Neuronal stem cell (in vitro differentiated cells): ENCODE data around the gene MLLT10.
"Not testable (repeated sequence)": the region's sequence is repeated elsewhere in the genome, so short reads cannot be mapped to it uniquely, and the experiment has no call there.

Experiments used
- DNase-seq: peaks from one replicate; pipeline ENCODE4 v3.0.0-alpha.2; 2013; ENCODE audit warnings: low spot score
- H2AFZ ChIP-seq: one replicate; pipeline ENCODE4 v1.6.1; 2013; ENCODE audit warnings: mild to moderate bottlenecking, low read length, inconsistent platforms
- H2AK5ac ChIP-seq: 2 replicates; pipeline ENCODE4 v1.6.1; 2013; ENCODE audit warnings: low read depth, mild to moderate bottlenecking, inconsistent platforms, low read length, moderate library complexity, mixed read lengths
- H2BK120ac ChIP-seq: 2 replicates; pipeline ENCODE4 v1.6.1; 2013; ENCODE audit warnings: low read depth, mild to moderate bottlenecking, inconsistent platforms, low read length, moderate library complexity, mixed read lengths
- H2BK12ac ChIP-seq: one replicate; pipeline ENCODE4 v1.6.1; 2013; ENCODE audit warnings: low read length, inconsistent platforms
- H2BK15ac ChIP-seq: 2 replicates; pipeline ENCODE4 v1.6.1; 2013; ENCODE audit warnings: mild to moderate bottlenecking, low read length, inconsistent platforms, mixed read lengths
- H2BK5ac ChIP-seq: one replicate; pipeline ENCODE4 v1.6.1; 2013; ENCODE audit warnings: inconsistent platforms, mild to moderate bottlenecking, low read length, moderate library complexity
- H3K14ac ChIP-seq: one replicate; pipeline ENCODE4 v1.6.1; 2013; ENCODE audit warnings: low read length, inconsistent platforms
- H3K18ac ChIP-seq: 2 replicates; pipeline ENCODE4 v1.6.1; 2013; ENCODE audit warnings: low read length, inconsistent platforms
- H3K23ac ChIP-seq: 2 replicates; pipeline ENCODE4 v1.6.1; 2013; ENCODE audit warnings: low read depth, mild to moderate bottlenecking, mixed read lengths, low read length, inconsistent platforms; ENCODE audit not compliant: poor library complexity
- H3K27ac ChIP-seq: replicated peaks from 3 replicates; pipeline ENCODE4 v1.5.1; 2013; ENCODE audit warnings: low read length, inconsistent platforms
- H3K27me3 ChIP-seq, 3 experiments: 2 replicates each; pipeline ENCODE4 v1.6.1; 2013; ENCODE audit warnings: low read length in 3 of 3, mild to moderate bottlenecking in 2 of 3, inconsistent platforms in 1 of 3, low read depth in 1 of 3, mixed read lengths in 1 of 3, moderate library complexity in 1 of 3; ENCODE audit not compliant: control insufficient read depth in 3 of 3, insufficient read depth in 3 of 3
- H3K36me3 ChIP-seq, 2 donors: replicated peaks in 1 of 2; 2 replicates each; pipeline ENCODE4 v1.6.1; 2013; ENCODE audit warnings: low read length in 2 of 2; ENCODE audit not compliant: control insufficient read depth in 2 of 2, insufficient read depth in 2 of 2
- H3K4ac ChIP-seq: 2 replicates; pipeline ENCODE4 v1.6.1; 2013; ENCODE audit warnings: inconsistent platforms, mild to moderate bottlenecking, low read length, moderate library complexity
- H3K4me1 ChIP-seq, 2 donors: 1 replicate in 1 of 2; 2 replicates in 1 of 2; pipeline ENCODE4 v1.6.1; 2013; ENCODE audit warnings: low read length in 2 of 2, low read depth in 1 of 2; ENCODE audit not compliant: control insufficient read depth in 2 of 2, insufficient read depth in 1 of 2
- H3K4me2 ChIP-seq: one replicate; pipeline ENCODE4 v1.6.1; 2013; ENCODE audit warnings: mild to moderate bottlenecking, low read length, inconsistent platforms; ENCODE audit not compliant: insufficient read depth, poor library complexity, severe bottlenecking
- H3K4me3 ChIP-seq, 2 donors: 2 replicates each; pipeline ENCODE4 v1.5.1; 2013; ENCODE audit warnings: low read length in 2 of 2, mild to moderate bottlenecking in 2 of 2, inconsistent platforms in 1 of 2, moderate library complexity in 1 of 2
- H3K79me1 ChIP-seq: one replicate; pipeline ENCODE4 v1.6.1; 2013; ENCODE audit warnings: low read depth, mild to moderate bottlenecking, inconsistent platforms, low read length, moderate library complexity
- H3K9ac ChIP-seq: one replicate; pipeline ENCODE4 v1.6.1; 2013; ENCODE audit warnings: mild to moderate bottlenecking, low read depth, low read length, inconsistent platforms; ENCODE audit not compliant: poor library complexity
- H3K9me3 ChIP-seq, 2 donors: replicated peaks in 1 of 2; 2 replicates each; pipeline versions ENCODE3 to v1.6.1; 2013; ENCODE audit warnings: low read length in 2 of 2, mild to moderate bottlenecking in 2 of 2, inconsistent platforms in 1 of 2, low read depth in 1 of 2, mixed read lengths in 1 of 2, moderate library complexity in 1 of 2; ENCODE audit not compliant: control insufficient read depth in 2 of 2, insufficient read depth in 1 of 2
- H4K8ac ChIP-seq: one replicate; pipeline ENCODE4 v1.6.1; 2013; ENCODE audit warnings: low read depth, mild to moderate bottlenecking, inconsistent platforms, low read length, moderate library complexity
- H4K91ac ChIP-seq: one replicate; pipeline ENCODE4 v1.6.1; 2013; ENCODE audit warnings: low read length, low read depth, mild to moderate bottlenecking, inconsistent platforms; ENCODE audit not compliant: poor library complexity
- WGBS, 2 donors: extraction: QIAGEN DNeasy Blood & Tissue Kit; methylation state at CpG; one replicate each; pipeline ENCODE4 v1.1.7; 2013; ENCODE audit warnings: missing lambda C conversion rate in 2 of 2, mixed read lengths in 1 of 2; ENCODE audit not compliant: insufficient read length in 2 of 2, insufficient replicate concordance in 1 of 2; ENCODE audit errors: extremely low coverage in 2 of 2; 5-methylcytosine and 5-hydroxymethylcytosine counted together

Gene MLLT10

GRCh38 chr10:21584834-21585530 lies 51.0 kb downstream of the MLLT10 start:
- Histone ChIP-seq H2BK12ac (no peak overlapping the region), H3K4me2 (no peak overlapping the region), H2AK5ac (no peak overlapping the region), H2BK120ac (no peak overlapping the region), H2AFZ (no peak overlapping the region), H3K9me3 (peaks cover 0 to 9% of the 10 kb centered on the region in 2 donors), H2BK15ac (no peak overlapping the region), H3K4me1 (no peaks in the 10 kb centered on the region), H3K9ac (no peak overlapping the region), H2BK5ac (no peak overlapping the region), H3K79me1 (peaks cover 2% of the 10 kb centered on the region), H3K27ac (no peak overlapping the region), H3K23ac (no peak overlapping the region), H3K36me3 (peaks cover 0 to 57% of the 10 kb centered on the region in 2 donors), H3K4ac (no peak overlapping the region), H3K27me3 (no peaks in the 10 kb centered on the region), H3K4me3 (no peak overlapping the region), H3K18ac (no peak overlapping the region), H3K14ac (no peak overlapping the region), H4K8ac (no peak overlapping the region), H4K91ac (no peak overlapping the region)
- WGBS, 2 donors: no CpG with 5 or more reads among the region's 9 CpGs
- DNase-seq: no peak

- no peaks in the 10 kb centered on the region for H3K27me3 ChIP-seq
- no peak overlapping the region for H3K18ac ChIP-seq
- H3K23ac ChIP-seq: no peak overlapping the region
- H3K9ac ChIP-seq: no peak overlapping the region
- H3K27ac ChIP-seq: no peak overlapping the region
- H2BK5ac ChIP-seq: no peak overlapping the region
- no peak overlapping the region for H2AK5ac ChIP-seq
- H4K91ac ChIP-seq: no peak overlapping the region
- no peak overlapping the region for H2BK15ac ChIP-seq
- H3K4ac ChIP-seq: no peak overlapping the region
- H3K9me3 ChIP-seq: peaks cover 0 to 9% of the 10 kb centered on the region in 2 donors
- peaks cover 2% of the 10 kb centered on the region for H3K79me1 ChIP-seq
- H3K14ac ChIP-seq: no peak overlapping the region
- no peak for DNase-seq
- no peak overlapping the region for H2BK12ac ChIP-seq
- no peak overlapping the region for H2AFZ ChIP-seq
- H2BK120ac ChIP-seq: no peak overlapping the region
- H4K8ac ChIP-seq: no peak overlapping the region
- no peak overlapping the region for H3K4me2 ChIP-seq
- no peaks in the 10 kb centered on the region for H3K4me1 ChIP-seq
- peaks cover 2 to 71% of the 10 kb centered on the region in 2 donors for H3K36me3 ChIP-seq
- no peak overlapping the region for H3K4me3 ChIP-seq
These were observed 53.4 kb downstream of the MLLT10 start for GRCh38 chr10:21587391-21587790.

- H3K23ac ChIP-seq, H3K79me1 ChIP-seq, H2BK15ac ChIP-seq, H3K18ac ChIP-seq, H3K4ac ChIP-seq, H2BK5ac ChIP-seq, H3K4me2 ChIP-seq, DNase-seq, H2AFZ ChIP-seq, H3K27me3 ChIP-seq, H2BK12ac ChIP-seq, H4K91ac ChIP-seq, H3K4me1 ChIP-seq, H3K14ac ChIP-seq, H3K9me3 ChIP-seq, H3K9ac ChIP-seq, H3K4me3 ChIP-seq, H2AK5ac ChIP-seq, H4K8ac ChIP-seq, H3K27ac ChIP-seq, H2BK120ac ChIP-seq: not testable (repeated sequence)
- H3K36me3 ChIP-seq: peaks cover 2 to 77% of the 10 kb centered on the region in 2 donors
- WGBS, 2 donors: no CpG with 5 or more reads among the region's 7 CpGs
These were observed 54.1 kb downstream of the MLLT10 start for GRCh38 chr10:21588159-21588558.

- WGBS, 2 donors: no CpG with 5 or more reads among the region's 5 CpGs
- H3K18ac ChIP-seq: no peak overlapping the region
These were observed 60.0 kb downstream of the MLLT10 start for GRCh38 chr10:21593986-21594385.

More at GRCh38 chr10:21593986-21594385, 60.0 kb downstream of the MLLT10 start:
- Histone ChIP-seq H2BK15ac (no peak overlapping the region), H3K27me3 (no peaks in the 10 kb centered on the region), H2BK5ac (no peak overlapping the region), H2BK12ac (no peak overlapping the region), H4K91ac (no peak overlapping the region), H3K4ac (no peak overlapping the region), H3K14ac (no peak overlapping the region), H3K36me3 (peaks cover 2 to 66% of the 10 kb centered on the region in 2 donors), H4K8ac (no peak overlapping the region), H3K9me3 (no peaks in the 10 kb centered on the region), H3K27ac (no peak overlapping the region), H3K4me1 (no peaks in the 10 kb centered on the region), H3K23ac (no peak overlapping the region), H3K4me3 (no peak overlapping the region), H3K4me2 (no peak overlapping the region), H2AFZ (no peak overlapping the region), H2AK5ac (no peak overlapping the region), H3K9ac (no peak overlapping the region), H2BK120ac (no peak overlapping the region), H3K79me1 (no peaks in the 10 kb centered on the region)
- DNase-seq: no peak
